ENCODE results near the gene ATG7.

Gene ATG7

GRCh38 chr3:11445883-11446282 lies 173.7 kb downstream of the ATG7 start:
- TF ChIP-seq CTCF (IDR thresholded peaks at IDR 0.05; ENCODE audit: low read depth, low read length, missing control alignments) = no peak
- DNase-seq (ENCODE audit: extremely low read depth, low read depth) = no peak
- no peak overlapping the region for H3K4me3 ChIP-seq (replicated peaks; ENCODE audit: low read depth, low read length)

GRCh38 chr3:11447584-11448200 lies 175.5 kb downstream of the ATG7 start:
- no peak for DNase-seq (ENCODE audit: extremely low read depth, low read depth)
- no peak overlapping the region for H3K4me3 ChIP-seq (replicated peaks; ENCODE audit: low read depth, low read length)
- TF ChIP-seq CTCF (IDR thresholded peaks at IDR 0.05; ENCODE audit: low read depth, low read length, missing control alignments) = no peak

- TF ChIP-seq CTCF (IDR thresholded peaks at IDR 0.05; ENCODE audit: low read depth, low read length, missing control alignments) = no peak
- H3K4me3 ChIP-seq (replicated peaks; ENCODE audit: low read depth, low read length) = no peak overlapping the region
These were observed 177.8 kb downstream of the ATG7 start for GRCh38 chr3:11450015-11450414.

GRCh38 chr3:11452312-11452711 lies 180.1 kb downstream of the ATG7 start:
- no peak overlapping the region for H3K4me3 ChIP-seq (replicated peaks; ENCODE audit: low read depth, low read length)
- TF ChIP-seq CTCF (IDR thresholded peaks at IDR 0.05; ENCODE audit: low read depth, low read length, missing control alignments) = no peak
- DNase-seq (ENCODE audit: extremely low read depth, low read depth) = no peak

More at GRCh38 chr3:11450015-11450414, 177.8 kb downstream of the ATG7 start:
- no peak for DNase-seq (ENCODE audit: extremely low read depth, low read depth)

GRCh38 chr3:11452885-11453847 lies 181.0 kb downstream of the ATG7 start:
- DNase-seq (ENCODE audit: extremely low read depth, low read depth) = peak; percentile 43
- H3K4me3 ChIP-seq (replicated peaks; ENCODE audit: low read depth, low read length) = no peak overlapping the region
- TF ChIP-seq CTCF (IDR thresholded peaks at IDR 0.05; ENCODE audit: low read depth, low read length, missing control alignments) = no peak

- DNase-seq (ENCODE audit: extremely low read depth, low read depth) = no peak
- H3K4me3 ChIP-seq (replicated peaks; ENCODE audit: low read depth, low read length) = no peak overlapping the region
- TF ChIP-seq CTCF (IDR thresholded peaks at IDR 0.05; ENCODE audit: low read depth, low read length, missing control alignments) = no peak
These were observed 183.8 kb downstream of the ATG7 start for GRCh38 chr3:11455956-11456355.
